Upper lobe of right lung (tissue), 1 donor: ENCODE measurements around the gene CAMKK1. TPM values are rescaled to one million over a fixed set of nuclear protein-coding genes. Genes with fewer than 3 reads are reported as not detected.
A peak's percentile ranks its signal among the peaks of the same experiment; 100 is the strongest.

ENCODE experiments used
- ATAC-seq: fragments of 200-7000 bp; cut with Tn5 transposase; one replicate; pipeline ENCODE4 v1.9.1; 2020; ENCODE audit warnings: mild to moderate bottlenecking, moderate library complexity
- DNase-seq: peaks from one replicate; pipeline ENCODE4 v3.0.0-alpha.2; 2020
- H3K27ac ChIP-seq: fragments of 200-600 bp; one replicate; pipeline ENCODE4 v1.8.0; 2022
- H3K27me3 ChIP-seq: fragments of 200-600 bp; one replicate; pipeline ENCODE4 v1.8.0; 2022; ENCODE audit warnings: mild to moderate bottlenecking
- H3K36me3 ChIP-seq: fragments of 200-600 bp; one replicate; pipeline ENCODE4 v1.8.0; 2022
- H3K4me1 ChIP-seq: fragments of 200-600 bp; one replicate; pipeline ENCODE4 v1.8.0; 2022
- H3K4me3 ChIP-seq: fragments of 200-600 bp; one replicate; pipeline ENCODE4 v1.8.0; 2022; ENCODE audit warnings: mild to moderate bottlenecking
- H3K9me3 ChIP-seq: fragments of 200-600 bp; one replicate; pipeline ENCODE4 v1.8.0; 2022
- CTCF ChIP-seq: fragments of 200-600 bp; IDR thresholded peaks from one replicate; pipeline ENCODE4 v1.8.0; 2022; ENCODE audit warnings: antibody characterized with exemption
- intact Hi-C: fragments of 100-400 bp; cut with DNase I; formaldehyde crosslinking; loops from one replicate; pipeline ENCODE4 v1.11.0; 2022
- total RNA-seq: library from RNA; stranded (reverse); fragmentation: NEBNext Ultra II Directional; extraction: Animal tissue kit (Norgen Biotek cat#: 25700); gene quantifications from one replicate; pipeline ENCODE4 v1.2.1, GENCODE V29; 2021
- donor health status: DM: no; HTN: yes; CAD: no; lungs with severe emphysema.

Gene CAMKK1
- total RNA-seq, 1 donor from 2014 or later = 10.1 TPM

GRCh38 chr17:3897731-3898130 lies 4.9 kb upstream of the CAMKK1 start:
- no peak for TF ChIP-seq CTCF
- DNase-seq (no peak), ATAC-seq (no peak)
- Histone ChIP-seq H3K36me3 (no peaks in the 10 kb centered on the region), H3K9me3 (no peaks in the 10 kb centered on the region), H3K27me3 (no peaks in the 10 kb centered on the region), H3K4me1 (peaks cover 29% of the 10 kb centered on the region), H3K27ac (no peak overlapping the region), H3K4me3 (no peak overlapping the region)
- intact Hi-C loops = no loop called here

DNA sequence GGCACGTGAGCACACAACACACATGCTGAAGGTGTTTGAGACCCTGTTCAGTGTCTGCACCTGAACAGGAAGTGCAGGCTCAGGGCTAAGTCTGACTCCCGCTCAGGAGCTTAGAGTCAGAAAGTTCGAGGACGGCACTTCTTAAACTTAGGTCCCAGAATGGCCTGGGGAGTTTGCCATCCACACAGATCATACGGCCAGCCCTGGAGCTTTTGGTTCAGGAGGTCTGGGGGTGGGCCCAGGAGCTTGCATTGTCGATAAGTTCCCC lies 4.0 kb upstream of the CAMKK1 start:
- intact Hi-C loops = no loop called here
- TF ChIP-seq CTCF = no peak
- Histone ChIP-seq H3K4me3 (no peak overlapping the region), H3K27ac (no peak overlapping the region), H3K27me3 (no peaks in the 10 kb centered on the region), H3K4me1 (peaks cover 31% of the 10 kb centered on the region), H3K9me3 (no peaks in the 10 kb centered on the region), H3K36me3 (no peaks in the 10 kb centered on the region)
- DNase-seq (no peak), ATAC-seq (no peak)

- Histone ChIP-seq H3K4me1 (peaks cover 37% of the 10 kb centered on the region), H3K36me3 (no peaks in the 10 kb centered on the region), H3K27me3 (no peaks in the 10 kb centered on the region), H3K4me3 (no peak overlapping the region), H3K27ac (peak overlapping the region; percentile 24), H3K9me3 (no peaks in the 10 kb centered on the region)
- no peak for TF ChIP-seq CTCF
- DNase-seq (no peak), ATAC-seq (no peak)
- intact Hi-C loops = no loop called here
Observed at GRCh38 chr17:3896108-3896967, 3.5 kb upstream of the CAMKK1 start.

DNA sequence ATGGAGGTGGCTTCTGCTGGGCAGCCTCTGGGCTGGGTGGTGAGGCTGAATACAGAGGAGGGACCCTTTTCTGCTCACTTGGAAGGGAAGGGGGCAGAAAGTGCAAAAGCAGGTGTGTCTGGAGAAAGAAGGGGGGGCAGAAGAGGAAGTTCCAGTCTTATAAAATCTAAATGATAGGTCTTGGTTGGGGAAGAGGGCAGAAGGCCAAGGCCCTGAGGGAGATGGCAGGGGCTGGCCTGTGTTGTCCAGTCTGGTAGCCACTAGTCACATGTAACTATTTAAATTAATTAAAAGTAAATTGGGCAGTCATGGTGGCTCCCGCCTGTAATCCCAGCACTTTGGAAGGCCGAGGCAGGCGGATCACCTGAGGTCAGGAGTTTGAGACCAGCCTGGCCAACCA lies 2.5 kb upstream of the CAMKK1 start:
- Histone ChIP-seq H3K27ac (peak overlapping the region; percentile 45), H3K9me3 (no peaks in the 10 kb centered on the region), H3K4me1 (peaks cover 46% of the 10 kb centered on the region), H3K36me3 (no peaks in the 10 kb centered on the region), H3K4me3 (no peak overlapping the region), H3K27me3 (no peaks in the 10 kb centered on the region)
- intact Hi-C loops = no loop called here
- no peak for DNase-seq
- no peak for TF ChIP-seq CTCF
- ATAC-seq = no peak

- DNase-seq (no peak), ATAC-seq (peak; percentile 4)
- no peak for TF ChIP-seq CTCF
- Histone ChIP-seq H3K4me1 (peaks cover 51% of the 10 kb centered on the region), H3K27ac (peak overlapping the region; percentile 82), H3K9me3 (no peaks in the 10 kb centered on the region), H3K36me3 (no peaks in the 10 kb centered on the region), H3K27me3 (no peaks in the 10 kb centered on the region), H3K4me3 (no peak overlapping the region)
- intact Hi-C loops = no loop called here
Observed at GRCh38 chr17:3894911-3895343, 2.1 kb upstream of the CAMKK1 start.
